Measurements from ENCODE around the gene KEL. TPM values are rescaled to one million over a fixed set of nuclear protein-coding genes. Genes with fewer than 3 reads are reported as not detected.

KEL gene
- total and polyA plus RNA-seq, 2 donors (not counting 3 experiments of a cell fraction or from before 2014, with no cell fraction given), result 0.30 to 1.2 TPM

DNA sequence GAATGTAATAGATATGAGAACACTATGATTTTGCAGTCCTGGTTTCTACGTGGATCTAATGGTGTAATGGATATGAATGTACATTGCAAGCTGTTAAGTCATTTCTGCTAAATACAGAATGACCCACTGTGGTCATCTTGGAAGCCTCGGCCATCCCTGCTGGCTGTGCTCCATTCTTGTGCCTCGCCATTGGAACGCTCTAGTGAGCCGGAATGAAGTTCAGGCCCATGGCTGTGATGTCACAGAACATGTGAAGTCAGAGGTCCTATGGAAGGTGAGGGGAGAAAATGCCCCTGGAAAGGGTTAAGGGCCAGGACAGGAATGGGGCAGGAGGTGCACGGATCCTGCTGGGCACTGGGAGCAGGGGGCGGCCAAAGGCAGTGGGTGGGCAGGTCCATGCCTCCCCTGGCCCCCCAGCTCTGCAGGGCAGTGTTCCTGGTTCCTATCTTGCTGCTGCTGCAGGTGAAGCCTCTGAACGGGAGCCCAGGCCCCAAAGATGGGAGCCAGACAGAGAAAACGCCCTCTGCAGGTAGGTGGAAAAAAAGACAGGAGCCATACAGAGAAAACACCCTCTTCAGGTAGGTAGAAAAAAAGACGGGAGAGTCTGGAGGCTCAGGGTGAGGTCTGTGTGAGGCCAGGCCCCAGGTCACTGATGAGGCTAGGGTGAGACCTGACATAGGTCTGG, 22.8 kb downstream of the KEL start, which contains the start of gene LLCFC1:
LLCFC1 (plus strand) TSS at position 259 of the 685 bp plus-strand sequence; CDS start at position 397, 138 bp downstream.
- Histone ChIP-seq H3K9ac (replicated peaks; ENCODE audit: extremely low read depth, insufficient read depth, low read length) (no peak within 1 kb of the TSS), H3K9me3 (replicated peaks; ENCODE audit: control insufficient read depth, insufficient read depth, low read length) (no peaks in the 10 kb centered on the region), H2AFZ (ENCODE audit: low read depth, low read length) (no peak within 1 kb of the TSS), H4K20me1 (replicated peaks; ENCODE audit: control insufficient read depth, extremely low read depth, insufficient read depth, low read length) (no peaks in the 10 kb centered on the region), H3K79me2 (ENCODE audit: control insufficient read depth, insufficient read depth, low read length) (no peaks in the 10 kb centered on the region), H3K9me1 (replicated peaks; ENCODE audit: control insufficient read depth, extremely low read depth, insufficient read depth, low read length) (no peaks in the 10 kb centered on the region), H3K27me3 (ENCODE audit: control insufficient read depth in 2 of 2, insufficient read depth in 2 of 2, low read length in 2 of 2) (no peaks in the 10 kb centered on the region), H3K4me2 (ENCODE audit: insufficient read depth, low read length) (no peak within 1 kb of the TSS), H3K27ac (ENCODE audit: insufficient read depth, low read depth, low read length) (no peak within 1 kb of the TSS), H3K4me1 (ENCODE audit: control insufficient read depth, extremely low read depth, insufficient read depth, low read length) (no peaks in the 10 kb centered on the region), H3K4me3 (replicated peaks in 1 of 3; ENCODE audit: insufficient read depth in 1 of 3, low read depth in 1 of 3, low read length in 3 of 3) (no peak within 1 kb of the TSS), H3K36me3 (ENCODE audit: control insufficient read depth in 2 of 2, extremely low read depth in 1 of 2, insufficient read depth in 2 of 2, low read length in 2 of 2) (no peaks in the 10 kb centered on the region)
- no peak for TF ChIP-seq EZH2 (IDR thresholded peaks at IDR 0.05; ENCODE audit: borderline replicate concordance, low read depth, low read length, severe bottlenecking)
- TF ChIP-seq JUN (IDR thresholded peaks at IDR 0.05; ENCODE audit: borderline replicate concordance, insufficient read depth, insufficient read length, low read depth), result no peak
- TF ChIP-seq FOS (IDR thresholded peaks at IDR 0.05; ENCODE audit: borderline replicate concordance, insufficient read depth, low read length), result no peak
- no peak for TF ChIP-seq MYC (IDR thresholded peaks at IDR 0.05; ENCODE audit: low read depth, low read length)
- TF ChIP-seq POLR2A (IDR thresholded peaks at IDR 0.05; ENCODE audit: low read depth, low read length), result no peak
- TF ChIP-seq, protein P1, sequence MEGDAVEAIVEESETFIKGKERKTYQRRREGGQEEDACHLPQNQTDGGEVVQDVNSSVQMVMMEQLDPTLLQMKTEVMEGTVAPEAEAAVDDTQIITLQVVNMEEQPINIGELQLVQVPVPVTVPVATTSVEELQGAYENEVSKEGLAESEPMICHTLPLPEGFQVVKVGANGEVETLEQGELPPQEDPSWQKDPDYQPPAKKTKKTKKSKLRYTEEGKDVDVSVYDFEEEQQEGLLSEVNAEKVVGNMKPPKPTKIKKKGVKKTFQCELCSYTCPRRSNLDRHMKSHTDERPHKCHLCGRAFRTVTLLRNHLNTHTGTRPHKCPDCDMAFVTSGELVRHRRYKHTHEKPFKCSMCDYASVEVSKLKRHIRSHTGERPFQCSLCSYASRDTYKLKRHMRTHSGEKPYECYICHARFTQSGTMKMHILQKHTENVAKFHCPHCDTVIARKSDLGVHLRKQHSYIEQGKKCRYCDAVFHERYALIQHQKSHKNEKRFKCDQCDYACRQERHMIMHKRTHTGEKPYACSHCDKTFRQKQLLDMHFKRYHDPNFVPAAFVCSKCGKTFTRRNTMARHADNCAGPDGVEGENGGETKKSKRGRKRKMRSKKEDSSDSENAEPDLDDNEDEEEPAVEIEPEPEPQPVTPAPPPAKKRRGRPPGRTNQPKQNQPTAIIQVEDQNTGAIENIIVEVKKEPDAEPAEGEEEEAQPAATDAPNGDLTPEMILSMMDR (IDR thresholded peaks at IDR 0.05; ENCODE audit: extremely low read depth in 1 of 2, insufficient read depth in 1 of 2, low read depth in 1 of 2, low read length in 2 of 2), result no peak
- TF ChIP-seq GATA2 (IDR thresholded peaks at IDR 0.05; ENCODE audit: insufficient read depth, insufficient read length, low read depth, low read length), result no peak
- no peak for TF ChIP-seq POLR2AphosphoS5 (IDR thresholded peaks at IDR 0.05; ENCODE audit: insufficient read depth, low read depth, low read length)
- TF ChIP-seq, protein P2, sequence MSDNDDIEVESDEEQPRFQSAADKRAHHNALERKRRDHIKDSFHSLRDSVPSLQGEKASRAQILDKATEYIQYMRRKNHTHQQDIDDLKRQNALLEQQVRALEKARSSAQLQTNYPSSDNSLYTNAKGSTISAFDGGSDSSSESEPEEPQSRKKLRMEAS (IDR thresholded peaks at IDR 0.05; ENCODE audit: insufficient read depth, insufficient read length), result no peak
- no peak for FAIRE-seq
- intact Hi-C loops (cut with micrococcal nuclease) (no loop called here), dilution Hi-C loops (cut with MboI; ENCODE audit: extremely low pct_ligation_motif_present, low sequenced_read_pairs) (no loop called here)
- no TSS peak for BruUV-seq (replicated peaks)
- DNase-seq (ENCODE audit: low read depth, low spot score), result no peak
- CTCF ChIA-PET, result no interaction called here
- POLR2A ChIA-PET, result no interaction called here
